HepG2 (cell line): ENCODE measurements around the gene UBE2QL1. TPM values are rescaled to one million over a fixed set of nuclear protein-coding genes. Genes with fewer than 3 reads are reported as not detected.

Experiments
- ATAC-seq: fragments of 200-7000 bp; cut with Tn5 transposase; 3 replicates; pipeline ENCODE4 v1.9.1; 2020; ENCODE audit warnings: mild to moderate bottlenecking, moderate library complexity
- BruUV-seq: library from RNA; stranded (reverse); fragments of 400-500 nt; replicated peaks from 2 replicates; lab custom pipeline; 2021; lab: Mats Ljungman, UMichigan
- CTCF ChIA-PET: fragments of 300-600 bp; formaldehyde crosslinking; extraction: SDS; loops from one replicate; lab custom pipeline; 2021; ENCODE audit warnings: low total read pairs, inconsistent platforms, low intra/inter-chr PET ratio; lab: Yijun Ruan, JAX
- POLR2A ChIA-PET: fragments of 350-600 bp; sonication (Branson Sonifier 250); formaldehyde crosslinking; loops from one replicate; lab custom pipeline; 2020; ENCODE audit warnings: antibody characterized with exemption, inconsistent platforms; lab: Yijun Ruan, JAX
- DNase-seq: peaks from one replicate; pipeline ENCODE4 v3.0.0-alpha.2; 2015; ENCODE audit warnings: low spot score
- FAIRE-seq: peaks from 3 replicates; lab custom pipeline; 2011; peaks lifted over from hg19 to GRCh38; lab: Jason Lieb, UNC
- H2AFZ ChIP-seq: one replicate; pipeline ENCODE4 v1.6.1; 2011; ENCODE audit warnings: low read length, inconsistent platforms
- H3K27ac ChIP-seq: fragments of 300-600 bp; 3 replicates; pipeline ENCODE4 v1.8.0; 2011; ENCODE audit warnings: mixed run types, mild to moderate bottlenecking, mixed read lengths, low read length, inconsistent platforms; ENCODE audit not compliant: insufficient read depth; ENCODE audit errors: extremely low read length
- H3K27me3 ChIP-seq, 2 experiments: fragments of 200-600 bp in 1 of 2; 2 replicates in 1 of 2; 3 replicates in 1 of 2; pipeline versions ENCODE4 v1.6.0 to v1.8.0; 2011; ENCODE audit warnings: low read length in 2 of 2, mild to moderate bottlenecking in 2 of 2, moderate library complexity in 2 of 2, inconsistent platforms in 1 of 2; ENCODE audit not compliant: insufficient read depth in 2 of 2, control insufficient read depth in 1 of 2
- H3K36me3 ChIP-seq, 2 experiments: fragments of 200-600 bp in 1 of 2; replicated peaks in 1 of 2; 2 replicates in 1 of 2; 3 replicates in 1 of 2; pipeline versions ENCODE4 v1.5.1 to v1.8.0; 2011; ENCODE audit warnings: low read length in 2 of 2, inconsistent platforms in 1 of 2; ENCODE audit not compliant: insufficient read depth in 2 of 2, control insufficient read depth in 1 of 2
- H3K4me1 ChIP-seq: 2 replicates; pipeline ENCODE4 v1.5.1; 2012; ENCODE audit warnings: low read length, inconsistent platforms; ENCODE audit not compliant: insufficient read depth
- H3K4me2 ChIP-seq: 2 replicates; pipeline ENCODE4 v1.6.0; 2011; ENCODE audit warnings: low read depth, low read length, inconsistent platforms
- H3K4me3 ChIP-seq, 3 experiments: fragments of 200-600 bp in 1 of 3; sonication (generic), shearing (Covaris generic) in 1 of 3; replicated peaks in 1 of 3; 2 replicates each; pipeline ENCODE4 v1.5.1; 2011 to 2016; ENCODE audit warnings: low read length in 3 of 3, inconsistent platforms in 2 of 3, low read depth in 2 of 3, mild to moderate bottlenecking in 2 of 3, control low read depth in 1 of 3, mixed read lengths in 1 of 3; ENCODE audit not compliant: insufficient read depth in 1 of 3
- H3K79me2 ChIP-seq: one replicate; pipeline ENCODE4 v1.6.1; 2011; ENCODE audit warnings: low read length, inconsistent platforms; ENCODE audit not compliant: insufficient read depth
- H3K9ac ChIP-seq: 2 replicates; pipeline ENCODE4 v1.6.0; 2011; ENCODE audit warnings: mild to moderate bottlenecking, low read depth, low read length, inconsistent platforms; ENCODE audit not compliant: insufficient read depth
- H3K9me3 ChIP-seq: 2 replicates; pipeline ENCODE4 v1.5.1; 2012; ENCODE audit warnings: mild to moderate bottlenecking, low read length
- H4K20me1 ChIP-seq: 2 replicates; pipeline ENCODE4 v1.6.0; 2011; ENCODE audit warnings: inconsistent platforms, mild to moderate bottlenecking, low read length, moderate library complexity; ENCODE audit not compliant: insufficient read depth
- CTCF ChIP-seq: sonication (generic); formaldehyde crosslinking; IDR thresholded peaks from 2 replicates; pipeline ENCODE4 v1.5.0; 2020; ENCODE audit warnings: mild to moderate bottlenecking, missing genetic modification reagents, moderate library complexity
- MNT ChIP-seq: fragments of 450-650 bp; IDR thresholded peaks from 2 replicates; pipeline ENCODE4 v1.6.1; 2016
- NKX3-1 ChIP-seq: sonication (generic); formaldehyde crosslinking; IDR thresholded peaks from 2 replicates; pipeline ENCODE4 v1.5.0; 2020; ENCODE audit warnings: missing genetic modification reagents
- PAWR ChIP-seq: sonication (generic); formaldehyde crosslinking; IDR thresholded peaks from 2 replicates; pipeline ENCODE4 v1.4.0; 2020; ENCODE audit warnings: missing genetic modification reagents, mild to moderate bottlenecking, borderline replicate concordance
- RELA ChIP-seq: sonication (generic); formaldehyde crosslinking; IDR thresholded peaks from 2 replicates; pipeline ENCODE4 v1.4.0; 2020; ENCODE audit warnings: missing genetic modification reagents
- TFAP4 ChIP-seq: sonication (generic); IDR thresholded peaks from 2 replicates; pipeline ENCODE4 v1.6.1; 2016; ENCODE audit warnings: low read depth, borderline replicate concordance
- ZBTB25 ChIP-seq: IDR thresholded peaks from 2 replicates; pipeline ENCODE4 v1.6.1; 2018; ENCODE audit warnings: missing genetic modification reagents
- ZBTB3 ChIP-seq: sonication (generic); formaldehyde crosslinking; IDR thresholded peaks from 2 replicates; pipeline ENCODE4 v1.4.0; 2020; ENCODE audit warnings: low read depth, mild to moderate bottlenecking, moderate library complexity, missing genetic modification reagents, borderline replicate concordance
- ZNF138 ChIP-seq: sonication (generic); formaldehyde crosslinking; IDR thresholded peaks from 2 replicates; pipeline ENCODE4 v1.5.0; 2020; ENCODE audit warnings: mild to moderate bottlenecking, low read depth, missing genetic modification reagents
- ZNF296 ChIP-seq: sonication (generic); formaldehyde crosslinking; conservative IDR thresholded peaks from 2 replicates; pipeline ENCODE4 v1.5.0; 2020; ENCODE audit warnings: mild to moderate bottlenecking, missing genetic modification reagents
- ZNF354B ChIP-seq: sonication (generic); formaldehyde crosslinking; IDR thresholded peaks from 2 replicates; pipeline ENCODE4 v1.8.0; 2022; ENCODE audit warnings: mild to moderate bottlenecking, missing genetic modification reagents
- ZNF367 ChIP-seq: sonication (generic); formaldehyde crosslinking; IDR thresholded peaks from 2 replicates; pipeline ENCODE4 v1.4.0; 2020; ENCODE audit warnings: missing genetic modification reagents, borderline replicate concordance
- ZNF451 ChIP-seq: sonication (generic); formaldehyde crosslinking; IDR thresholded peaks from 2 replicates; pipeline ENCODE4 v1.5.0; 2020; ENCODE audit warnings: mild to moderate bottlenecking, missing genetic modification reagents
- ZNF75D ChIP-seq: sonication (generic); formaldehyde crosslinking; IDR thresholded peaks from 2 replicates; pipeline ENCODE4 v1.8.1; 2023; ENCODE audit warnings: missing genetic modification reagents, mild to moderate bottlenecking, borderline replicate concordance
- ZNF761 ChIP-seq: sonication (generic); formaldehyde crosslinking; conservative IDR thresholded peaks from 2 replicates; pipeline ENCODE4 v1.4.0; 2020; ENCODE audit warnings: mild to moderate bottlenecking, missing genetic modification reagents
- ZNF768 ChIP-seq: sonication (generic); formaldehyde crosslinking; IDR thresholded peaks from 2 replicates; pipeline ENCODE4 v1.4.0; 2020; ENCODE audit warnings: missing genetic modification reagents
- ZNF891 ChIP-seq: sonication (generic); formaldehyde crosslinking; IDR thresholded peaks from 2 replicates; pipeline ENCODE4 v1.5.0; 2020; ENCODE audit warnings: mild to moderate bottlenecking, missing genetic modification reagents
- WGBS: methylation state at CpG from one replicate; pipeline ENCODE4 v1.1.6; 2017; ENCODE audit warnings: low lambda C conversion rate; 5-methylcytosine and 5-hydroxymethylcytosine counted together
- in situ Hi-C: cut with HindIII; loops from 2 replicates; pipeline ENCODE4 v1.10.0; 2017; ENCODE audit warnings: low pct_unique_long_range_greater_than_20kb; ENCODE audit not compliant: extremely low pct_ligation_motif_present
- intact Hi-C: fragments of 100-400 bp; cut with micrococcal nuclease; formaldehyde crosslinking; loops from one replicate; pipeline ENCODE4 v1.10.0; 2022; ENCODE audit not compliant: unreplicated experiment
- polyA plus RNA-seq, 8 experiments: library from polyadenylated mRNA; depleted of rRNA in 3 of 8; stranded (reverse) in 7 of 8; unstranded in 1 of 8; fragments of >200 nt; fragmentation: Illumina TruSeq in 4 of 8; extraction: Trizol in 4 of 8; gene quantifications; 2 replicates each; pipeline versions ENCODE4 v1.2.1 to v1.2.3, GENCODE V29; 2011 to 2016; ENCODE audit warnings: low read depth in 4 of 8, missing spikeins in 1 of 8, mixed read lengths in 1 of 8; ENCODE audit not compliant: insufficient read depth in 1 of 8
- total RNA-seq, 5 experiments: library from RNA; depleted of rRNA; stranded (reverse); fragments of >200 nt; fragmentation: Illumina TruSeq; extraction: Trizol; gene quantifications; 2 replicates each; pipeline ENCODE4 v1.2.3, GENCODE V29; 2016; ENCODE audit warnings: low read depth in 1 of 5

Gene UBE2QL1
- total and polyA plus RNA-seq, 2 of the 13 experiments (the other 11 are each of a cell fraction or from before 2014, with no cell fraction given) = not detected

GRCh38 chr5:6496207-6496584 lies 47.5 kb downstream of the UBE2QL1 start:
- WGBS = 10% methylated on average over 5 of the region's 5 CpGs
- H3K27me3 ChIP-seq = peaks cover 0 to 33% of the 10 kb centered on the region in 2 experiments; a peak in 2 of 5 replicates

GRCh38 chr5:6496636-6497035 lies 48.0 kb downstream of the UBE2QL1 start:
- no peak overlapping the region for H3K4me3 ChIP-seq
- in situ Hi-C loops = no loop called here
- H3K36me3 ChIP-seq = no peaks in the 10 kb centered on the region
- no peak overlapping the region for H3K27ac ChIP-seq
- WGBS = 80% methylated on average over 6 of the region's 6 CpGs
- no peaks in the 10 kb centered on the region for H3K79me2 ChIP-seq
- no peak overlapping the region for H2AFZ ChIP-seq
- no peak overlapping the region for H3K4me2 ChIP-seq
- H3K9ac ChIP-seq = no peak overlapping the region
- DNase-seq (no peak), FAIRE-seq (no peak), ATAC-seq (no peak)
- no peaks in the 10 kb centered on the region for H3K9me3 ChIP-seq
- H3K27me3 ChIP-seq = peaks cover 0 to 33% of the 10 kb centered on the region in 2 experiments; a peak in 2 of 5 replicates
- no peaks in the 10 kb centered on the region for H4K20me1 ChIP-seq
- CTCF ChIA-PET = no interaction called here
- intact Hi-C loops = no loop called here
- peaks cover 23% of the 10 kb centered on the region for H3K4me1 ChIP-seq
- no TSS peak for BruUV-seq
- POLR2A ChIA-PET = no interaction called here
- no peak for TF ChIP-seq ZNF891 (CRISPR knock-in tag)
- no peak for TF ChIP-seq ZBTB3 (CRISPR knock-in tag)
- TF ChIP-seq ZNF451 = no peak
- TF ChIP-seq CTCF = no peak
- TF ChIP-seq MNT = no peak
- TF ChIP-seq TFAP4 = no peak
- no peak for TF ChIP-seq ZBTB25 (CRISPR knock-in tag)
- TF ChIP-seq ZNF75D (CRISPR knock-in tag) = no peak
- no peak for TF ChIP-seq ZNF768 (CRISPR knock-in tag)
- no peak for TF ChIP-seq ZNF138 (CRISPR knock-in tag)
- no peak for TF ChIP-seq ZNF296 (CRISPR knock-in tag)
- TF ChIP-seq ZNF354B (CRISPR knock-in tag) = no peak

More at GRCh38 chr5:6496207-6496584, 47.5 kb downstream of the UBE2QL1 start:
- no peak overlapping the region for H3K27ac ChIP-seq
- in situ Hi-C loops = no loop called here
- intact Hi-C loops = no loop called here
- FAIRE-seq = no peak
- no peaks in the 10 kb centered on the region for H3K36me3 ChIP-seq
- H3K9me3 ChIP-seq = no peaks in the 10 kb centered on the region
- no peak overlapping the region for H3K4me2 ChIP-seq
- TF ChIP-seq RELA (CRISPR knock-in tag) = no peak
- TF ChIP-seq NKX3-1 (CRISPR knock-in tag) = no peak
- TF ChIP-seq ZNF761 (CRISPR knock-in tag) = no peak
- TF ChIP-seq ZNF367 (CRISPR knock-in tag) = no peak
- no peak for TF ChIP-seq PAWR (CRISPR knock-in tag)
- TF ChIP-seq, all 625 proteins: peak for 0
- no peaks in the 10 kb centered on the region for H4K20me1 ChIP-seq
- DNase-seq (no peak), ATAC-seq (no peak; the same call in 2 of the 3 replicates)
- no peak overlapping the region for H2AFZ ChIP-seq
- no peaks in the 10 kb centered on the region for H3K79me2 ChIP-seq
- no peak overlapping the region for H3K4me3 ChIP-seq
- ChIA-PET POLR2A (no interaction called here), CTCF (no interaction called here)
- H3K9ac ChIP-seq = no peak overlapping the region
- no TSS peak for BruUV-seq
- peaks cover 23% of the 10 kb centered on the region for H3K4me1 ChIP-seq
